HAP-1 (cell line): ENCODE data around the gene CACNG6.
A peak's percentile ranks its signal among the peaks of the same experiment; 100 is the strongest.
"Not testable (repeated sequence)": the region's sequence is repeated elsewhere in the genome, so short reads cannot be mapped to it uniquely, and the experiment has no call there.

Source experiments
- DNase-seq, 2 experiments: peaks; one replicate each; pipeline ENCODE4 v3.0.0-alpha.2; 2016 to 2020; ENCODE audit warnings: low spot score in 2 of 2
- H3K27me3 ChIP-seq: fragments of 250-450 bp; sonication (Bioruptor Pico); 2 replicates; pipeline ENCODE4 v1.5.1; 2020; ENCODE audit warnings: low read depth, mild to moderate bottlenecking, moderate library complexity
- H3K36me3 ChIP-seq: fragments of 250-450 bp; sonication (Bioruptor Pico); replicated peaks from 2 replicates; pipeline ENCODE4 v1.5.1; 2020; ENCODE audit warnings: mild to moderate bottlenecking
- H3K4me1 ChIP-seq: fragments of 250-450 bp; sonication (Bioruptor Pico); 2 replicates; pipeline ENCODE4 v1.5.1; 2020; ENCODE audit warnings: mild to moderate bottlenecking
- H3K4me3 ChIP-seq: fragments of 250-450 bp; sonication (Bioruptor Pico); 2 replicates; pipeline ENCODE4 v1.5.1; 2020; ENCODE audit warnings: mild to moderate bottlenecking, moderate library complexity
- H3K9me3 ChIP-seq: fragments of 250-450 bp; sonication (Bioruptor Pico); 2 replicates; pipeline ENCODE4 v1.5.1; 2020; ENCODE audit warnings: mild to moderate bottlenecking, moderate library complexity
- in situ Hi-C: fragments of 300-500 bp; cut with MboI; formaldehyde crosslinking; loops from 3 replicates; pipeline ENCODE4 v1.14.3; 2020; ENCODE audit warnings: low sequenced_read_pairs, inconsistent platforms, mixed read lengths

CACNG6 gene

DNA sequence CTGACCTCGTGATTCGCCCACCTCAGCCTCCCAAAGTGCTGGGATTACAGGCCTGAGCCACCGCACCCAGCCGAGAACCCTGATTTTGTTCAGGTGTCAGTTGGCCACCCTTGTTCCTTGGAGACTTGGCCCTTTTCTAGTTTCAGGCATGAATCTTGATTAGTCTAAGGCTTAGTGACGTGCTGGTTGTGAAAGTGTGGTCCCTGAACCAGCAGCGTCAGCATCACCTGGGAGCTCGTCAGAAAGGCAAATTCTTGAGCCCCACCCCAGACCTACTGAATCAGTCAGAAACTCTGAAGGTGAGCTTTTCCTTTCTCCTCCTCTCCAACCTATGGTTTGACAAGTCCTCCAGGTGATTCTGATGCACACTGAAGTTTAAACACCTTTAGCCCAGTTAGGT lies 35.2 kb downstream of the CACNG6 start:
- no peak overlapping the region for H3K4me3 ChIP-seq
- in situ Hi-C loops, result no loop called here
- H3K27me3 ChIP-seq, result no peaks in the 10 kb centered on the region
- H3K9me3 ChIP-seq, result no peaks in the 10 kb centered on the region
- DNase-seq, result no peak
- H3K36me3 ChIP-seq, result no peaks in the 10 kb centered on the region
- no peaks in the 10 kb centered on the region for H3K4me1 ChIP-seq

DNA sequence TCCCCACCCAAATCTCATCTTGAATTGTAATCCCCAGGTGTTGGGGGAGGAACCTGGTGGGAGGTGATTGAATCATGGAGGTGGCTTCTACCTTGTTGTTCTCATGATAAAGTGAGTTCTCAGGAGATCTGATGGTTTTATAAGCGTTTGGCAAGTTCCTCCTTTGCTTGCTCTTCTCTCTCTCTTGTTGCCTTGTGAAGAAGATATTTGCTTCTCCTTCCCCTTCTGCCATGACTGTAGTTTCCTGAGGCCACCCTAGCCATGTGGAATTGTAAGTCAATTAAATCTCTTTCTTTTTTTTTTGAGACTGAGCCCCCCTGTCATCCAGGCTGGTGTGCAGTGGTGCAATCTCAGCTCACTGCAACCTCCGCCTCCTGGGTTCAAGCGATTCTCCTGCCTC lies 37.9 kb downstream of the CACNG6 start:
- Histone ChIP-seq H3K4me1 (no peaks in the 10 kb centered on the region), H3K36me3 (no peaks in the 10 kb centered on the region), H3K27me3 (no peaks in the 10 kb centered on the region), H3K4me3 (no peak overlapping the region), H3K9me3 (no peaks in the 10 kb centered on the region)
- in situ Hi-C loops, result no loop called here
- DNase-seq, result no peak

DNA sequence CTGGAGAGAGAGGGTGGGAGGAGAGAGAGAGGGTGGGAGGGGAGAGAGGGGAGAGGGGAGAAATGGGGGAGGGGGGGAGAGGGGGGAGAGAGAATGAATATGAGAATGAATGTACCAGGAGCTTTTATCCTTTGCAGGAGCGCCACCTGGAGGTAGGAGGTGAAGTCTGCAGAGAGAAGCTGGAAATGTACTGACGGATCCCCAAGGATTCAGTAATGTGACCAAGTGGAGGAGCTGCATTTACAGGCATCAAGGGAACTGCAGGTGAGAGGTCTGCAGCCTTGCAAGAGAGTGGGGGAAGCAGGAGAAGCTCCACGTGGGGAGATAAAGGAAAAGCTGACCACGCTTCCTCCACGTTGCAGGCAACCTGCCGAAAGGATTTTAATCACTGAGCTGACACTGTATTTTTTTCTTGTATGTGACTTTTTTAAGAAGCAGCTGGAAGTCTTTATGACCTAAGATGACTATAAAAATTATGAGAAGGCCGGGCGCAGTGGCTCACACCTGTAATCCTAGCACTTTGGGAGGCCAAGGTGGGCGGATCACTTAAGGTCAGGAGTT lies 38.6 kb downstream of the CACNG6 start:
- in situ Hi-C loops, result no loop called here
- Histone ChIP-seq H3K27me3 (no peaks in the 10 kb centered on the region), H3K4me1 (no peaks in the 10 kb centered on the region), H3K36me3 (no peaks in the 10 kb centered on the region), H3K4me3 (no peak overlapping the region), H3K9me3 (no peaks in the 10 kb centered on the region)
- DNase-seq, result peak; percentile 49 to 79

DNA sequence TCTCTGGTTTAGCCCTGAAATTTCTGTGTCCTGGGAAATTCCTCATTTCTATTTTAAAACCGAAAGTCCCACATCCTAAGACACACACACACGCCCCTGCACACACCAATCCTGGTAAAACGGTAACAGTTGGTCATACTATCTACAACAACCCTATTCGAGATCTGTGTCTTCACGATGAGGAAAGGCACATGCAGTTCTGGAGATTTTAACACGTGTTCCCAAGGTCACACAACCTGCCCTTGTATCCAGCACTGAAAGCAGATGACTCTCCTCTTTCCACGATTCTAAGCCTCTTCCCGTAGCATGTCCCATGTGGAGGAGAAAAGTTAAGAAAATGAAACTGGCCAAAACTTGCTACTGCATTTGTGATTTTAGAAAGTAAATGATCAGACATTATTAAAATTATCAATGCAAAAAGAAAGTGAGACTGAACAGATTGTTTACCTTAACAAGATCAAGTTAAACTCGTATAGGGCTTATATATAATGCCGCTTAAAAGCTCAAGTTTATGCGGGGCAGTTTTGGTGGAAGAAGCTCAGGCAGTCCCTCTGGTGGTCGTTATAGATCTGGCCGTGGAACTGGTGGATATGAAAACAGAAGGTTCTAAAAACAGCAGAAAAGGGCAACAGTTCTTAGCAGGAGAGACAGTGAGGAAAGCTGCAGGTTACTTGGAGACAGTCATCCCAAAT lies 39.6 kb downstream of the CACNG6 start:
- Histone ChIP-seq H3K36me3 (no peaks in the 10 kb centered on the region), H3K27me3 (no peaks in the 10 kb centered on the region), H3K9me3 (no peaks in the 10 kb centered on the region), H3K4me1 (no peaks in the 10 kb centered on the region), H3K4me3 (no peak overlapping the region)
- in situ Hi-C loops, result no loop called here
- peak; percentile 11 to 39 for DNase-seq

DNA sequence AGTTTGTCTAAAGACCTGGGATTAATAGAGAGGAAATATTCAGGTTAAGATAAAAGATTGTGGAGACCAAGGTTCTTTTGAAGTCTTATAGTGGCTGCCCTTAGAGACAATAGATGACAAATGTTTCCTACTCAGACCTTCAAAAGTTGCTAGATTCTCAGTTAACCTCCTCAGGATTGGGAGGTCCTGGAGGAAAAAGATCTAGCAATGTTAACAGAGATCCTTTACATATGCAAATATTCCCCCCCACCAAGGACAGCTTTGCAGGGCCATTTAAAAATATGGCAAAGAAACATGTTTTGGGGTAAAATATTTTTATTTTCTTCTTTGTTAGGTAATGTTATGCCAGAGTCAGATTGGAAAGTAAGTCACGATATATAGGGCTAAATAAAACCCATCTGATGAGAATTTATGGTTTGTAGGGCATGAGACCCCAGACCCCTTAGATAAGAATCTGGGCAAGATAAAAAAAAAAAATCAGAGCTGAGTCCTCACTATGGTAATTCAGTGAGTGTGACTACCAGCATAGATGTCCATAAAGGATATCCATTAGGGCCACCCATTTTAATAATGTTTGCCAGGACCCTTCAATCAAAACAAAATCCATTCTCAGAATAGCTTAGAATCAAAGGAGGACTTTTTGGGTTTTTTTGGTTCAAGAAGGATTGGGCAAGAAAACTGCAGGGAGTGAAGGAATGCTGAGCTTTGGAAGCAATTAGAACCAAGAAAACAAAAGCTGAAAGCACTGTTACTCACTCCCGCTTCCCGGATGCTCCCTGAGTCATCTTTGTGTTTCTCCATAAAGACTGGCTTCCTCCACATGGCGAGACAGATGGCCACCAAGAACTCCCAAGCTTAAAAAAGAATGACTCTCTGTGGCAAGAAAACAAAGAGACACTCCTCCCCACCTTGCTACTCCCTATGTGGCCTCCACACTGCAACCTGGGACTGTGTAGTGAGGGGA lies 44.1 kb downstream of the CACNG6 start:
- Histone ChIP-seq H3K4me1 (no peaks in the 10 kb centered on the region), H3K9me3 (no peaks in the 10 kb centered on the region), H3K4me3 (no peak overlapping the region), H3K36me3 (no peaks in the 10 kb centered on the region), H3K27me3 (no peaks in the 10 kb centered on the region)
- in situ Hi-C loops, result no loop called here
- no peak for DNase-seq

DNA sequence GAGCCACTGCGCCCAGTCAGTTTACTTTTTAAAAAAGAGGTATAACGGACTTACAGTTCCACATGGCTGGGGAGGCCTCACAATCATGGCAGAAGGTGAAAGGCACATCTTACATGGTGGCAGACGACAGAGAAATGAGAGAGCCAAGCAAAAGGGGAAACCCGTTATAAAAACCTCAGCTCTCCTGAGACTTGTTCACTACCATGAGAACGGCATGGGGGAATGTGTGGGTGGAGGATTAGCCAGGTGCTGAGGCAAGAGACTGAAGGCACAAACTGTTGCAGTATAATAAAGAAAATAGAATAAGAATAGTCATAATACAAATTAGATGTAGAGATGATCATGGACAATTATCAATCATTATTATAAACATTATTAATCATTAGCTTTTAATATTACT lies 45.1 kb downstream of the CACNG6 start:
- H3K36me3 ChIP-seq, H3K4me1 ChIP-seq, in situ Hi-C loops, H3K4me3 ChIP-seq, H3K27me3 ChIP-seq, DNase-seq, H3K9me3 ChIP-seq: not testable (repeated sequence)

DNA sequence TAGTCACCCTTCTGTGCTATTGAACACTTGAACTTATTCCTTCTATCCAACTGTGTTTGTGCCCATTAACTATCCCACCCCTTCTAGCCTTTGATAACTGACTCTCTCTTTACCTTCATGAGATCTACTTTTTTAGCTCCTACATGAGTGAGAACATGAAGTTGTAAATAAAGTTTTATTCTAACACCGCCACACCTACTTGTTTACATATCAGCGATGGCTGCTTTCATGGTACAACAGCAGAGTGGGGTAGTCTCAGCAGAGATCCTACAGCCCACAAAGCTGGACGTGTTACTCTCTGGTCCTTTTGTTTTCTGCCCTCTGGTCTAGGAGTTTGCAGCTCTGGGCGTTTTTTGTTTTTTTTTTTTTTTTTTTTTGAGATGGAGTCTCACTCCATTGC lies 48.6 kb downstream of the CACNG6 start:
- Histone ChIP-seq H3K4me3 (no peak overlapping the region), H3K27me3 (no peaks in the 10 kb centered on the region)
- in situ Hi-C loops, result no loop called here

DNA sequence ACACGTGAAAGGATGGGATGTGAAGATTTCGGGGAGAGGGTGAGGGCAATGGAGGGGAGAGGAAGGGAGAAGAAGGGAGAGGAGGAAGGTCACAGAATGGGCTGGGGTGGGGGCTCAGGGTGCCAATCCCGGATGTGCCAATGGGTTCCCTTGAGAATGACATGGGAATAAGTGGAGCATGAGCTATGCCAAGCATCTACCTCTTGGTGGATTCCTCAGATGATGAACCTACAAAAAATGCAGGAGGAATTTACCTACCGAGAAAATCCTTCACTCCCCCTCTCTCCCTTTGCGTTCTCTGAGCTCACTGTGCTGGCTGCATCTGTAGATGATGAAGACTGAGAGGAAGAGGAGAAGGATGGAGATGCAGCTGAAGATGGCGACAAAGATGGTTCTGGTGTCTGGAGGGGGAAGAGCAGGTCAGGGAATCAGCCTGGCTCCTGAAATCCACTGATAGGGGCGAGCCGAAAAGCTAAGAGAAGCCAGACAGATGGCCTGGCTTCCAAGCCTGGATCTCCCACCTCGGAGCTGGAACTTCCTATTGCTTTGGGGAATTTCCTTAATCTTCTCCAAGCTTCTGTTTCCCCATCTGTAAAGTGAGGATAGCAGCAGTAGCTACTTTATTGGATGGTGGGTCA lies 50.7 kb downstream of the CACNG6 start:
- DNase-seq, result no peak
- Histone ChIP-seq H3K4me3 (no peak overlapping the region), H3K27me3 (no peaks in the 10 kb centered on the region), H3K4me1 (no peaks in the 10 kb centered on the region), H3K9me3 (no peaks in the 10 kb centered on the region), H3K36me3 (no peaks in the 10 kb centered on the region)
- in situ Hi-C loops, result no loop called here

More for the DNA sequence above, 48.6 kb downstream of the CACNG6 start:
- DNase-seq, result no peak
- no peaks in the 10 kb centered on the region for H3K4me1 ChIP-seq
- H3K9me3 ChIP-seq, result no peaks in the 10 kb centered on the region
- no peaks in the 10 kb centered on the region for H3K36me3 ChIP-seq

DNA sequence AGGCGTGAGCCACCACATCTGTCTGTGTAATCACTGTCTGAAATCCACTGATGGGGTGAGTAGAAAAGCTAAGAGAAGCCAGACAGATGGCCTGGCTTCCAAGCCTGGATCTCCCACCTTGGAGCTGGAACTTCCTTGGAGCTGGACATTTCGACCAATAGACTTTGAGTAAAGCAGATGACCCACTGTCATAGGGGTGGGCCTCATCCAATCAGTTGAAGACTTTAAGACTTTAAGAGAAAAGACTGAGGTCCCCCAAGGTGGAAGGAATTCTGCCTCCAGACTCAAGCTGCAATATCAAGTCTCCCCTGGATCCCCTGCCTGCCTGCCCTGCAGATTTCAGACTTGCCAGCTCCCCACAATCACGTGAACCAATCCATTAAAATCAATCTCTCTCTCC lies 51.6 kb downstream of the CACNG6 start:
- no peak overlapping the region for H3K4me3 ChIP-seq
- no peaks in the 10 kb centered on the region for H3K27me3 ChIP-seq
- no peaks in the 10 kb centered on the region for H3K36me3 ChIP-seq
- DNase-seq, result no peak
- no peaks in the 10 kb centered on the region for H3K9me3 ChIP-seq
- in situ Hi-C loops, result no loop called here
- H3K4me1 ChIP-seq, result no peaks in the 10 kb centered on the region

DNA sequence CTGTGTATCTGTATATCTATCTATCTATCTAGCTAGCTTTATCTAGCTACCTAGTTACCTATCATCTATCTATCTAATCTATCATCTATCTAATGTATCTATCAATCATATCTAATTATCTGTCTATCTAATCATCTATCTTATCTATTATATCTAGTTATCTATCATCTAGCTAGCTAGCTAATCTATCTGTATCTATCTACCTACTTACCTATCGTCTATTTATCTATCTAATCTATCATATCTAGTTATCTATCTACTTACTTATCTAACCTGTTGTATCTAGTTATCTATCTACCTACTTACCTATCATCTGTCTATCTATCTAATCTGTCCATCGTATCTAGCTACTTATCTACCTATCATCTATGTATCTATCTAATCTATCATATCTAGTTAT lies 54.3 kb downstream of the CACNG6 start:
- H3K27me3 ChIP-seq, result no peaks in the 10 kb centered on the region
- in situ Hi-C loops, result no loop called here
- no peaks in the 10 kb centered on the region for H3K36me3 ChIP-seq
- no peaks in the 10 kb centered on the region for H3K9me3 ChIP-seq
- no peaks in the 10 kb centered on the region for H3K4me1 ChIP-seq
- DNase-seq, result no peak
- no peak overlapping the region for H3K4me3 ChIP-seq

DNA sequence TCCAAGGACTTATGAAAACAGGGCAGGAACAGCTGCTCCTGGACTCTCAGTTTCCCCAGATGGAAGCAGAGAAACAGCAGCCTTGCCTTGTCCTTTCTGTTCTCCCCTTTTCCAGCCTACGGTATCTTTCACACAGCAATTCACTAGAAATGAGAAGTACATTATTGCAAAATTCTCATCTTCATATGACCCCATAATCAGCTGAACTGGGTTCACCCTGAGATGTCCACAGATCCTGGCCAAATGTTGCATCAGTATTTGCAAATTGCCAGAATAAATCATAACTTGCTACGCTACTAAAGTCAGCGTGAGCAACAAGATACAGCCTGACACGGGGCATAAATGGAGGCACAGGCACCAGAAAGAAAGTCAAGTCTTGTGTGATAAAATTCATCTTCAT lies 56.2 kb downstream of the CACNG6 start:
- in situ Hi-C loops, result no loop called here
- H3K27me3 ChIP-seq, result no peaks in the 10 kb centered on the region
- H3K4me3 ChIP-seq, result no peak overlapping the region
- H3K4me1 ChIP-seq, result no peaks in the 10 kb centered on the region
- H3K9me3 ChIP-seq, result no peaks in the 10 kb centered on the region
- no peak for DNase-seq
- H3K36me3 ChIP-seq, result no peaks in the 10 kb centered on the region
